ENCODE data around the gene MLH3. TPM values are rescaled to one million over a fixed set of nuclear protein-coding genes. Genes with fewer than 3 reads are reported as not detected.

MLH3 gene
- total and polyA plus RNA-seq, 2 experiments from 2014 or later: 10.7 to 14.7 TPM

GRCh38 chr14:75095690-75096089 is 44.4 kb upstream of the MLH3 start:
- Histone ChIP-seq H4K20me1 (replicated peaks; ENCODE audit: insufficient read depth) (no peaks in the 10 kb centered on the region; the same call in 1 of the 2 replicates), H2AFZ (no peak overlapping the region), H3F3A (replicated peaks; ENCODE audit: low read depth) (no peaks in the 10 kb centered on the region), H3K9me2 (ENCODE audit: insufficient read depth) (no peaks in the 10 kb centered on the region), H3K27me3 (ENCODE audit: insufficient read depth) (no peaks in the 10 kb centered on the region), H3K79me2 (replicated peaks; ENCODE audit: insufficient read depth) (no peaks in the 10 kb centered on the region), H3K27ac (ENCODE audit: low read depth) (no peak overlapping the region), H3K36me3 (ENCODE audit: insufficient read depth) (peaks cover 15% of the 10 kb centered on the region; the same call in 1 of the 2 replicates), H3K4me2 (no peak overlapping the region), H3K4me1 (ENCODE audit: insufficient read depth) (no peaks in the 10 kb centered on the region; the same call in 1 of the 2 replicates), H3K4me3 (no peak overlapping the region)
- no peak for DNase-seq (ENCODE audit: low spot score)
- TF ChIP-seq ZNF114 (CRISPR knock-in tag; IDR thresholded peaks at IDR 0.05) (no peak), NANOG (IDR thresholded peaks at IDR 0.05; ENCODE audit: borderline replicate concordance) (no peak), REST (IDR thresholded peaks at IDR 0.05; ENCODE audit: unreplicated experiment) (no peak), STAT1 (IDR thresholded peaks at IDR 0.05; ENCODE audit: unreplicated experiment) (no peak), JUNB (IDR thresholded peaks at IDR 0.05; ENCODE audit: unreplicated experiment) (no peak), ETS1 (IDR thresholded peaks at IDR 0.05) (no peak)
- Mint-ChIP-seq H3K4me1 (peaks cover 6% of the 10 kb centered on the region; the same call in 2 of the 3 replicates), H3K36me3 (ENCODE audit: low read depth) (peaks cover 70% of the 10 kb centered on the region), H3K9me3 (no peaks in the 10 kb centered on the region; the same call in 2 of the 3 replicates), H3K27me3 (ENCODE audit: insufficient read depth, low read depth, poor library complexity) (no peaks in the 10 kb centered on the region), H3K4me3 (no peak overlapping the region), H3K27ac (no peak overlapping the region)
- no peak for ATAC-seq

GRCh38 chr14:75094896-75095295 is 43.6 kb upstream of the MLH3 start:
- H3K27me3 ChIP-seq (ENCODE audit: insufficient read depth): no peaks in the 10 kb centered on the region
- H3K9me2 ChIP-seq (ENCODE audit: insufficient read depth): no peaks in the 10 kb centered on the region
- no peaks in the 10 kb centered on the region; the same call in 1 of the 2 replicates for H4K20me1 ChIP-seq (replicated peaks; ENCODE audit: insufficient read depth)
- no peak overlapping the region for H3K4me2 ChIP-seq
- H3K27ac Mint-ChIP-seq: no peak overlapping the region
- no peak for DNase-seq (ENCODE audit: low spot score)
- no peaks in the 10 kb centered on the region for H3F3A ChIP-seq (replicated peaks; ENCODE audit: low read depth)
- H3K4me3 Mint-ChIP-seq: no peak overlapping the region
- TF ChIP-seq CREB1 (CRISPR knock-in tag; IDR thresholded peaks at IDR 0.05; ENCODE audit: low read depth) (no peak), EZH2 (IDR thresholded peaks at IDR 0.05; ENCODE audit: low read depth, unreplicated experiment) (no peak), NANOG (IDR thresholded peaks at IDR 0.05; ENCODE audit: borderline replicate concordance) (no peak)
- no peaks in the 10 kb centered on the region for H3K79me2 ChIP-seq (replicated peaks; ENCODE audit: insufficient read depth)
- H3K36me3 Mint-ChIP-seq (ENCODE audit: low read depth): peaks cover 69% of the 10 kb centered on the region
- H3K9me3 Mint-ChIP-seq: no peaks in the 10 kb centered on the region; the same call in 2 of the 3 replicates
- no peaks in the 10 kb centered on the region; the same call in 1 of the 2 replicates for H3K4me1 ChIP-seq (ENCODE audit: insufficient read depth)
- H3K4me1 Mint-ChIP-seq: peaks cover 6% of the 10 kb centered on the region; the same call in 2 of the 3 replicates
- H3K27ac ChIP-seq (ENCODE audit: low read depth): no peak overlapping the region
- H3K4me3 ChIP-seq: no peak overlapping the region
- no peak overlapping the region for H2AFZ ChIP-seq
- no peak for ATAC-seq
- H3K36me3 ChIP-seq (ENCODE audit: insufficient read depth): peaks cover 15% of the 10 kb centered on the region; the same call in 1 of the 2 replicates
- H3K27me3 Mint-ChIP-seq (ENCODE audit: insufficient read depth, low read depth, poor library complexity): no peaks in the 10 kb centered on the region
